CD4-positive, alpha-beta memory T cell (primary cell): ENCODE data around the gene COL18A1. TPM values are rescaled to one million over a fixed set of nuclear protein-coding genes. Genes with fewer than 3 reads are reported as not detected.

Experiments used
- CTCF ChIA-PET: fragments of 350-600 bp; sonication (Branson Sonifier 250); formaldehyde crosslinking; loops from one replicate; lab custom pipeline; 2021; ENCODE audit warnings: inconsistent platforms; ENCODE audit not compliant: partially characterized antibody; lab: Charles Lee
- POLR2A ChIA-PET: fragments of 350-600 bp; sonication (Branson Sonifier 250); formaldehyde crosslinking; loops from one replicate; lab custom pipeline; 2021; ENCODE audit not compliant: partially characterized antibody; lab: Charles Lee
- DNase-seq, 5 donors: peaks; one replicate each; pipeline versions ENCODE4 v3.0.0 to v3.0.0-alpha.2; 2020 to 2022; ENCODE audit warnings: mixed read lengths in 1 of 5
- H3K27ac ChIP-seq: one replicate; pipeline ENCODE4 v1.7.0; 2013; ENCODE audit warnings: low read depth, low read length
- H3K27me3 ChIP-seq: 2 replicates; pipeline ENCODE4 v1.7.0; 2013; ENCODE audit warnings: mild to moderate bottlenecking, low read length, moderate library complexity; ENCODE audit not compliant: insufficient read depth
- H3K36me3 ChIP-seq: 2 replicates; pipeline ENCODE4 v1.7.0; 2013; ENCODE audit warnings: mild to moderate bottlenecking, low read length, moderate library complexity; ENCODE audit not compliant: insufficient read depth
- H3K4me1 ChIP-seq: 2 replicates; pipeline ENCODE4 v1.7.0; 2013; ENCODE audit warnings: mild to moderate bottlenecking, low read length, moderate library complexity; ENCODE audit not compliant: insufficient read depth
- H3K4me3 ChIP-seq, 2 donors: one replicate each; pipeline ENCODE4 v1.7.0; 2013; ENCODE audit warnings: low read length in 2 of 2, mild to moderate bottlenecking in 1 of 2
- H3K9me3 ChIP-seq, 2 donors: one replicate each; pipeline ENCODE4 v1.7.0; 2013; ENCODE audit warnings: low read length in 2 of 2, control low read depth in 1 of 2; ENCODE audit not compliant: control insufficient read depth in 1 of 2
- H3K27ac Mint-ChIP-seq, 7 donors: one replicate each; pipeline ENCODE4 v1.8.0; 2020 to 2021; ENCODE audit warnings: mixed read lengths in 7 of 7, mild to moderate bottlenecking in 6 of 7, inconsistent platforms in 3 of 7, moderate library complexity in 3 of 7
- H3K27me3 Mint-ChIP-seq, 2 donors: one replicate each; pipeline ENCODE4 v1.8.0; 2020 to 2021; ENCODE audit warnings: mixed read lengths in 2 of 2
- H3K36me3 Mint-ChIP-seq, 2 donors: one replicate each; pipeline ENCODE4 v1.8.0; 2020 to 2021; ENCODE audit warnings: mixed read lengths in 2 of 2, inconsistent platforms in 1 of 2, mild to moderate bottlenecking in 1 of 2
- H3K4me1 Mint-ChIP-seq, 4 donors: one replicate each; pipeline ENCODE4 v1.8.0; 2020 to 2021; ENCODE audit warnings: mixed read lengths in 4 of 4, mild to moderate bottlenecking in 1 of 4
- H3K4me3 Mint-ChIP-seq, 8 donors: one replicate each; pipeline ENCODE4 v1.8.0; 2020 to 2021; ENCODE audit warnings: mixed read lengths in 8 of 8, mild to moderate bottlenecking in 7 of 8, moderate library complexity in 6 of 8, inconsistent platforms in 3 of 8
- H3K9me3 Mint-ChIP-seq, 8 donors: one replicate each; pipeline ENCODE4 v1.8.0; 2020 to 2021; ENCODE audit warnings: mixed read lengths in 8 of 8, mild to moderate bottlenecking in 5 of 8, inconsistent platforms in 3 of 8, moderate library complexity in 1 of 8
- intact Hi-C: fragments of 100-400 bp; cut with micrococcal nuclease; formaldehyde crosslinking; loops from one replicate; pipeline ENCODE4 v1.15.1; 2023
- polyA plus RNA-seq, 2 donors: library from polyadenylated mRNA; unstranded; fragments of 300-500 nt; fragmentation: Illumina TruSeq; gene quantifications; one replicate each; pipeline ENCODE4 v1.2.3, GENCODE V29; 2021
- total RNA-seq, 2 experiments: library from RNA; stranded (reverse); gene quantifications; one replicate each; pipeline ENCODE4 v1.2.3, GENCODE V29; 2021

The COL18A1 gene
- total and polyA plus RNA-seq, 4 experiments from 2014 or later: 0.43 to 4.5 (median 3.8) TPM

DNA sequence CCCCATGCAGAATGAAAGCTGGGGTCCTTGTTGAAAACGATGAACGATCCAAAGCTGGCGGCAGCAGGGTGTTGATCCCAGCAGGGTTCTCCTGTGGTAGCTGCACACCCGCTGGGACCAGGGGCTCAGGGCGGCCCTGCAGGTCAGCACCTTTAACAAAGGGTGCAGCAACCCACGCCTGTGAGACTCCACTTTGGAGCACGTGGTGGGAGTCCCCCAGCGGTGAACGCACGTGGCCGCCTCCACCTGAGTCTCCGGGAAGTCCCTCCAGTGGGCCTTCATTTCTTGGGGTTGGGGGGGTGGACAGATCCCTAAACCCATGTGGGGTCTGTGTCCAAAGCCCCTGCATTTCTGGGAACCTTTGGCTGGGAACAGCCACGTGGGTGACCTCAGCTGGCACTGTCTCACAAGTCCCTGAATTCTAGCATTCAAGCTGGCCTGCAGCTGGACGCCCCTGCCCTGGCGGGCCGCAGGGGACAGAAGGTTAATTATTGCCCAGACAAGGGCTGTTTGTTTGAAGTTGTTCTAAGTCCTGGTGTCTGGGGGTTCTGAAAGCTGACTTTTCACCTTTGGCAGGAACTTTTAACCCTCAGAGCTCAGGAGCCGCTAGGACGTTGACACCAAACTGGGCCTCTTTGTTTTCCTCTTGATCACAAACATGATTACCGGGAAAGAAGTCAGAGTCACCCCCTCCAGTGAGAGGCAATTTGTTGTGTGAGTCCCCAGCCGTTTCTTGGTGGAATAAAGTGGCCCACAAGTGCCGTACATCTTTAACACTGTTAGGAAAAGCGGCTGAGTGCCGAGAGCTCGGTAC is 64.5 kb downstream of the COL18A1 start:
- no peaks in the 10 kb centered on the region for H3K36me3 ChIP-seq
- Mint-ChIP-seq H3K27ac (peak overlapping the region in 2 of 7 donors; percentile 56 to 96), H3K9me3 (no peaks in the 10 kb centered on the region), H3K36me3 (peaks cover 0 to 5% of the 10 kb centered on the region in 2 donors), H3K4me1 (peaks cover 9 to 17% (median 15%) of the 10 kb centered on the region in 4 donors), H3K27me3 (peaks cover 2 to 4% of the 10 kb centered on the region in 2 donors), H3K4me3 (peak overlapping the region in 1 of 8 donors; percentile 46)
- peaks cover 13% of the 10 kb centered on the region for H3K4me1 ChIP-seq
- ChIA-PET POLR2A (no interaction called here), CTCF (no interaction called here)
- no peak overlapping the region for H3K4me3 ChIP-seq
- no peaks in the 10 kb centered on the region for H3K27me3 ChIP-seq
- intact Hi-C loops: loop anchor here (10.0 kb wide), 1 partner anchor 455 kb away; no protein-coding TSS in a partner anchor
- DNase-seq: no peak
- no peak overlapping the region for H3K27ac ChIP-seq
- no peaks in the 10 kb centered on the region for H3K9me3 ChIP-seq

DNA sequence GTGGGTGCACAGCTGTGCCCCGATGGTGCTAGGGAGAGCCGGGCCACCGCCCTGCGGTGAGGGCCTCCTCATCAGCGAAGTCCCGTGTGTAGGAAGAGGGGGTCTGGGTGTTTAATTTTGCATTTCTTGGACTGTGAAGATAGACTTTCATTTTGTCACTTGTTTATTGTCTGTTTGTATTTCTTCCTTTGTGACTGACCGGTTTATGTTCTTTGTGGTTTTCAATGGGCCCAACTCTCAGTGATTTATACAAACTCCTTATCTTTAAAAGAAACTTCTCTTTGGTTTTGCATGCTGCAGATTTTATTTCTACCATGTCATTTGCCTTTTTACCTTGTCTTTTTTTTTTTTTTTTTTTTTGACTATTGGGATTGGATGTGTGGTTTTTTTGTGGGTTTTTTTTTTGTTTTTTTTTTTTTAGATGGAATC is 65.1 kb downstream of the COL18A1 start:
- peaks cover 9 to 17% (median 15%) of the 10 kb centered on the region in 4 donors for H3K4me1 Mint-ChIP-seq
- peaks cover 13% of the 10 kb centered on the region for H3K4me1 ChIP-seq
- no peak overlapping the region for H3K27ac ChIP-seq
- H3K4me3 Mint-ChIP-seq: peak overlapping the region in 2 of 8 donors; percentile 4 to 46
- no peaks in the 10 kb centered on the region for H3K36me3 Mint-ChIP-seq
- H3K27me3 Mint-ChIP-seq: peaks cover 0 to 2% of the 10 kb centered on the region in 2 donors
- no peak for DNase-seq
- H3K4me3 ChIP-seq: no peak overlapping the region
- peak overlapping the region in 4 of 7 donors; percentile 56 to 96 (median 82) for H3K27ac Mint-ChIP-seq
- ChIA-PET POLR2A (interaction anchor here (1.4 kb wide), 1 partner anchor 13 kb away, joined by 6 read pairs; no protein-coding TSS in a partner anchor), CTCF (interaction anchor here (1.4 kb wide), 1 partner anchor 332 kb away, joined by 3 read pairs; no protein-coding TSS in a partner anchor)
- no peaks in the 10 kb centered on the region for H3K36me3 ChIP-seq
- no peaks in the 10 kb centered on the region for H3K27me3 ChIP-seq
- no peaks in the 10 kb centered on the region for H3K9me3 ChIP-seq
- no peaks in the 10 kb centered on the region for H3K9me3 Mint-ChIP-seq
- intact Hi-C loops: loop anchor here (10.0 kb wide), 1 partner anchor 455 kb away; no protein-coding TSS in a partner anchor

DNA sequence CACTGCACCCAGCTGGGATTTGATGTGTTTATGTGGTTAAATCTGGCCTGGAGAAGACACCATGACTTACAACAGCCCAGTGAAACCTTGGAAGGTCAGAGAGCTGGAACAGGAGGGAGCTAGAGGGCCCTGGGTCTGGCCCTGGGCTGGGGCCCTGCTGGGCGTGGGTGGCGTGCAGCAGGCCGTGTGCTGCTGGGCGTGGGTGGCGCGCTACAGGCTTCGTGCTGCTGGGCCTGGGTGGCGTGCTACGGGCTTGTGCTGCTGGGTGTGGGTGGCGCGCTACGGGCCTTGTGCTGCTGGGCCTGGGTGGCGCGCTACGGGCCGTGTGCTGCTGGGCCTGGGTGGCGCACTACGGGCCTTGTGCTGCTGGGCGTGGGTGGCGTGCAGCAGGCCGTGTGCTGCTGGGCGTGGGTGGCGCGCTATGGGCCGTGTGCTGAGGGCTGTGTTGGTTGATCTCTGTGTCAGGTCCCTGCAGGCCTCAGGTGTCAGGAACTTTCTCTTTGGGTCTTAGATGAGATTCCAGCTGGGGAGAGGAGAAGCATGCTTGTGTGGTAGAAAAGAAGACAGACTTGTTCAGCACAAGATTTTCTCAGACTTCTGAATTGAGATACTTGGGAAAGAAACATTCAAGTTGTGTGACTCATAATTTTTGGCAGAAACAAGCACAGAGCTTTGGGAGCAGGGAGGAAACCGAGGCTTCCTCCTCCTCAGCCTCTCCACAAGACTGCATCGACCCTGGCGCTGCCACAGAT is 66.0 kb downstream of the COL18A1 start:
- peaks cover 9 to 17% (median 15%) of the 10 kb centered on the region in 4 donors for H3K4me1 Mint-ChIP-seq
- H3K9me3 ChIP-seq: no peaks in the 10 kb centered on the region
- no peaks in the 10 kb centered on the region for H3K9me3 Mint-ChIP-seq
- H3K36me3 ChIP-seq: no peaks in the 10 kb centered on the region
- no peak overlapping the region for H3K27ac ChIP-seq
- H3K36me3 Mint-ChIP-seq: no peaks in the 10 kb centered on the region
- ChIA-PET CTCF (interaction anchor here (1.4 kb wide), 1 partner anchor 333 kb away, joined by 3 read pairs; no protein-coding TSS in a partner anchor), POLR2A (interaction anchor here (1.4 kb wide), 1 partner anchor 12 kb away, joined by 6 read pairs; no protein-coding TSS in a partner anchor)
- peaks cover 13% of the 10 kb centered on the region for H3K4me1 ChIP-seq
- H3K4me3 ChIP-seq: no peak overlapping the region
- intact Hi-C loops: loop anchor here (10.0 kb wide), 1 partner anchor 454 kb away; no protein-coding TSS in a partner anchor
- no peaks in the 10 kb centered on the region for H3K27me3 Mint-ChIP-seq
- peak overlapping the region in 3 of 8 donors; percentile 13 to 63 (median 52) for H3K4me3 Mint-ChIP-seq
- H3K27me3 ChIP-seq: no peaks in the 10 kb centered on the region
- H3K27ac Mint-ChIP-seq: peak overlapping the region in 6 of 7 donors; percentile 30 to 96 (median 88)
- peak; percentile 25 to 44 (median 31) for DNase-seq

- H3K36me3 Mint-ChIP-seq: no peaks in the 10 kb centered on the region
- peaks cover 12 to 22% (median 19%) of the 10 kb centered on the region in 4 donors for H3K4me1 Mint-ChIP-seq
- ChIA-PET CTCF (interaction anchor here (1.4 kb wide), 1 partner anchor 334 kb away, joined by 3 read pairs; no protein-coding TSS in a partner anchor), POLR2A (interaction anchor here (1.4 kb wide), 1 partner anchor 11 kb away, joined by 6 read pairs; no protein-coding TSS in a partner anchor)
- Histone ChIP-seq H3K36me3 (no peaks in the 10 kb centered on the region), H3K27me3 (no peaks in the 10 kb centered on the region), H3K27ac (no peak overlapping the region), H3K9me3 (no peaks in the 10 kb centered on the region), H3K4me1 (peaks cover 13% of the 10 kb centered on the region), H3K4me3 (no peak overlapping the region)
- H3K4me3 Mint-ChIP-seq: no peak overlapping the region
- DNase-seq: no peak
- H3K27me3 Mint-ChIP-seq: no peaks in the 10 kb centered on the region
- intact Hi-C loops: loop anchor here (10.0 kb wide), 1 partner anchor 453 kb away; no protein-coding TSS in a partner anchor
- H3K9me3 Mint-ChIP-seq: peaks cover 0 to 2% (median 0%) of the 10 kb centered on the region in 8 donors
- H3K27ac Mint-ChIP-seq: peak overlapping the region in 5 of 7 donors; percentile 17 to 96 (median 88)
These were observed 66.7 kb downstream of the COL18A1 start for GRCh38 chr21:45471525-45472221.

DNA sequence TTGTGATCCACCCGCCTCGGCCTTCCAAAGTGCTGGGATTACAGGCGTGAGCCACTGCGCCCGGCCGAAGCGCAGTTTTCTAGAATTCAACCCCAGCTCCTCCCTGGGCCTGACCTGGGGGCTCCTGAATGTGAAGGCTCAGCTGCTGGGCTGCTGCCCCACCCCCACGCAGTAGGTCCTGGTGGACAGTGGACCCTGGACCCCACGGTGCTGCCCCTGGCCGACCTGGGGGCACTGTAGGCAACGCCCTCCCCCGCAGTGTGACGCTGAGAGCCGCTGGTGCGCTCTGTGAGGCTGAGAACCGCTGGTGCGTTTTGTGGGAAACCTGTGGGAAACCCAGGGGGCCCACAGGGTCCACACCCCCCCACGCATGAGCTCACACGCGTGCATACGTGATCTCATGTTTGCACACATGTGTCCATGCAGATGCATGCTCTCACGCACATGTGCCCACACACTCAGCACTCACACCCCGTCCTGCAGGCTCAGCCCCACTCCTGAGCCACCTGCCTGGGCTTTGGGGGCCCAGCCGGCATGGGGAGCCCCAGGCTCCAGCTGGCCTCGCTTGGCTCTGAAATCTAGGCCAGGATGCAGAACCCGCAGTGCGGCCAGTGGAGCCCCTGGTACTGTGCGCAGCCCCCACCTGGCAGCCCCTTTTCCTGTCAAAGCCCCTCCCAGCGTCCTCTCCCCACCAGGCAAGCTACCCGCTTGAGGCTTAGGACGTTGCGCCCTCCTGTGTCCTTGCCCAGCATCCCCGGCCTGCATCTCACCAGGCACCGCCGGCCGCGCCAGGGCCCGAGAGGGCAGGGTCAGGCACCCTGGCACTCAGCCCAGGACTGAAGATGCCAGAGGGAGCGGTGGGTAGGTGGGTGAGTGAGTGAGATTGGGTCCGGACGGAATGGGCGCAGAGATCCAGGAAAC is 67.7 kb downstream of the COL18A1 start:
- Histone ChIP-seq H3K9me3 (no peaks in the 10 kb centered on the region), H3K4me1 (peaks cover 21% of the 10 kb centered on the region), H3K4me3 (no peak overlapping the region), H3K27ac (no peak overlapping the region), H3K36me3 (no peaks in the 10 kb centered on the region), H3K27me3 (no peaks in the 10 kb centered on the region)
- peaks cover 0 to 2% (median 0%) of the 10 kb centered on the region in 8 donors for H3K9me3 Mint-ChIP-seq
- no peak for DNase-seq
- peaks cover 13 to 25% (median 21%) of the 10 kb centered on the region in 4 donors for H3K4me1 Mint-ChIP-seq
- ChIA-PET POLR2A (interaction anchor here (1.6 kb wide), 1 partner anchor 10 kb away, joined by 5 read pairs; no protein-coding TSS in a partner anchor), CTCF (no interaction called here)
- H3K36me3 Mint-ChIP-seq: no peaks in the 10 kb centered on the region
- intact Hi-C loops: loop anchor here (10.0 kb wide), 1 partner anchor 452 kb away; no protein-coding TSS in a partner anchor
- H3K27me3 Mint-ChIP-seq: no peaks in the 10 kb centered on the region
- no peak overlapping the region for H3K27ac Mint-ChIP-seq
- H3K4me3 Mint-ChIP-seq: no peak overlapping the region
